GM23338 (cell line): Measurements from ENCODE around the gene ZNF516.
A peak's percentile ranks its signal among the peaks of the same experiment; 100 is the strongest.

Experiments
- CREB1 ChIP-seq: fragments of 250-450 bp; sonication (Bioruptor Pico); IDR thresholded peaks from 2 replicates; pipeline ENCODE4 v1.5.0; 2020; ENCODE audit warnings: low read depth, mild to moderate bottlenecking, moderate library complexity
- EZH2 ChIP-seq: fragments of 200-600 bp; sonication (generic); IDR thresholded peaks from one replicate; pipeline ENCODE4 v1.8.0; 2017; ENCODE audit warnings: antibody characterized with exemption, mild to moderate bottlenecking, low read depth; ENCODE audit not compliant: unreplicated experiment
- NANOG ChIP-seq: IDR thresholded peaks from 2 replicates; pipeline ENCODE4 v1.6.1; 2016; ENCODE audit warnings: antibody characterized with exemption, borderline replicate concordance
- POLR2AphosphoS5 ChIP-seq: IDR thresholded peaks from 2 replicates; pipeline ENCODE4 v1.6.1; 2016; ENCODE audit warnings: antibody characterized with exemption, low read depth
- TF ChIP-seq, protein P1 (sequence below), 2 experiments: fragments of 200-600 bp in 1 of 2; sonication (generic) in 1 of 2; conservative IDR thresholded peaks; 2 replicates each; pipeline versions ENCODE4 v1.5.1 to v1.6.1; 2016 to 2017; ENCODE audit warnings: antibody characterized with exemption in 2 of 2, low read depth in 2 of 2, mild to moderate bottlenecking in 2 of 2, moderate library complexity in 1 of 2

DNA sequence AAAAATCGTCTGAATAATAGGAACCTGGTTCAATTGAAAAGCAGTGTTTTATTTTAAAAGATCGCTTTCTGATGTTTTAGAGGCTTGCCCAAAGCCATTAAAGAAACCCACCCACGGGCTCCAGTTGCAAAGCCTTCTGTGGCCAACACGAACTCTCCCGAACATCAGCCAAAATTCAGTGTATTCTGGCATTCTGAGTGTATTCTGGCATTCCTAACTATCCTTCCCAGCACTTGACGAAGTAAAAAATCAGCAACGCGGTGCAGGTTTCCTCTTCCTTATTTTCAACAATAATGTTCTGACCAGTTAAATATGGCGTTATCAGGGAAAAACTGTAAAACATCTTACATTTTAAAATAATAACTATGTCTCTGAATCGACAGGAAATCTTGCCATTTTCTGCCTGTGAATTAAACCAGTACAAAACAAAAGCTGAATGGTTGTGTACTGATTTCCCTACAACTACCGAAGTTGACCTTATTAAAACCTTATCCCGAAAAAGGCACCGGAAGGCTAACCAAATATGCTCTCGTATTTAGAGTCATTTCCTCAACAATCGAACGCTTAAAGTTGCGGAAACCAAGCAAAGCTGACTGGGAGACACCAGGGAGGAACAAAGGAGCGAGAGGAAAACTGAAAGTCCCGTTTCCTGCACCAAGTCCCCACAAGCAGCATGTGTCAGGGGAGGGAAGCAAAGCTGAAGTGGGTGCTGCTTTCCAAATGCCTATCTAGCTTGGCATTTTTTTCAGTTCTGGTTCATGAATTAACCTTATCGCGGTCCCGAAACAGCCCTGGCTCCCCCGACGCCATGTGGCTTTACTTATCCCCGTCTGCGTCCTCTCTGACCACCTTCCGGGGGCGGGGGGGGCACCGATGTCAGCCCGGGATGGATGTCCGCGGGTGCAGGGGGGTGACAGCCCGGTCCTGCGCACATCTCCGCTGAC, 44.3 kb downstream of the ZNF516 start:
- TF ChIP-seq, protein P1, sequence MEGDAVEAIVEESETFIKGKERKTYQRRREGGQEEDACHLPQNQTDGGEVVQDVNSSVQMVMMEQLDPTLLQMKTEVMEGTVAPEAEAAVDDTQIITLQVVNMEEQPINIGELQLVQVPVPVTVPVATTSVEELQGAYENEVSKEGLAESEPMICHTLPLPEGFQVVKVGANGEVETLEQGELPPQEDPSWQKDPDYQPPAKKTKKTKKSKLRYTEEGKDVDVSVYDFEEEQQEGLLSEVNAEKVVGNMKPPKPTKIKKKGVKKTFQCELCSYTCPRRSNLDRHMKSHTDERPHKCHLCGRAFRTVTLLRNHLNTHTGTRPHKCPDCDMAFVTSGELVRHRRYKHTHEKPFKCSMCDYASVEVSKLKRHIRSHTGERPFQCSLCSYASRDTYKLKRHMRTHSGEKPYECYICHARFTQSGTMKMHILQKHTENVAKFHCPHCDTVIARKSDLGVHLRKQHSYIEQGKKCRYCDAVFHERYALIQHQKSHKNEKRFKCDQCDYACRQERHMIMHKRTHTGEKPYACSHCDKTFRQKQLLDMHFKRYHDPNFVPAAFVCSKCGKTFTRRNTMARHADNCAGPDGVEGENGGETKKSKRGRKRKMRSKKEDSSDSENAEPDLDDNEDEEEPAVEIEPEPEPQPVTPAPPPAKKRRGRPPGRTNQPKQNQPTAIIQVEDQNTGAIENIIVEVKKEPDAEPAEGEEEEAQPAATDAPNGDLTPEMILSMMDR (conservative IDR thresholded peaks at IDR 0.05; ENCODE audit: low read depth in 2 of 2): no peak
- TF ChIP-seq EZH2 (no peak), POLR2AphosphoS5 (no peak), CREB1 (CRISPR knock-in tag) (no peak), NANOG (peak; percentile 9; the same call in 1 of the 2 replicates)
